RPMI7951 (cell line): ENCODE results near the gene IDH3A. TPM values are rescaled to one million over a fixed set of nuclear protein-coding genes. Genes with fewer than 3 reads are reported as not detected.

Source experiments
- DNase-seq: peaks from one replicate; pipeline ENCODE4 v3.0.0-alpha.2; 2012; ENCODE audit warnings: low read depth
- total RNA-seq: library from RNA; depleted of rRNA; stranded (reverse); fragments of >200 nt; shearing (Covaris generic); gene quantifications from 2 replicates; pipeline ENCODE4 v1.2.3, GENCODE V29; 2014

Gene IDH3A
- total RNA-seq, 1 experiment from 2014 or later = 54.9 TPM

GRCh38 chr15:78203346-78204225 lies 54.4 kb downstream of the IDH3A start:
- DNase-seq = no peak

DNA sequence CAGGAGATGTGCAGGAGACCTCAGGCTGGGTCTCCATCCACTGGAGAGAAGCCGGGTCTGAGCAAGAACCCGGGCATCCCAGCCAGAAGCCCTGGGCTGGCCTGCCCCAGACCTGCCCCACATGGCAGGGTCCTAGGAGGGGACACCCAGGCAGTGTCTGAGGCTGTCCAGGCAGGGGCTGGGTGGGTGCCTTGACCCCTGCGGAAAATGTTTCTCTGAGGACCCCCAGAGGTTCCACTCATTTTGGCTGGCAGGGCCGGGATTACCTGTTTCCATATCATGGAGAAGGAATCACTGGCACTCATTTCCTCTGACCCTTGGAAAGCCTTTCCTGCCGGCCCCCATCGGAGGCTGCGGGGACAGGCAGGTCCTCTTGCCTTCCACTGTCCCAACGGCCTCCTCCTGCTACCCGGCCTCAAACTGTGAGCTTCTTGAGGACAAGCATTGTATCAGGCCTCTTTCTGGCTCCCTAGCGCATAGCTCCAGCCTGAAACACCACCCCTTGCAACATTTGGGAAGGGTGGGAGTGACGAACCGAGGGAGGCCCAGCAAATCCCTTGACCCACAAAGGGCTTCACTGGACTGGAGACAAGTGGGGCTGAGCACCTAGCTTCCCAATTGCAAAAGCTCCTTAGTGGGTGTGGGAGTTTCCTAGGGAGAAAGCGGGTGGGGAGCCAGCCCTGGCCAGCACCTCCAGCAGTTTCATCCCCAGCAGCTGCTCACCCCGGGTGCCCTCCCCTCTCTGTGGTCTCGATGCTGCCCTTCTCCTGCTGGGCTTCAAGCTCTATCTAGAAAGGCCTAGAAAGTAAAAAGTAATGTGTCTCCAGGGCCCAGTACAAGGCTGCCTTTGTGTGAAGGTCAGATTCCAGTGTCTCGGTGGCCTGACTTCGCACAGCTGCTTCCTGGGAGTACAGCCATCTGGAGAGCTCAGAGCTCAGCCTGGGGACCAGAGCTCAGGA lies 55.5 kb downstream of the IDH3A start:
- DNase-seq = peak; percentile 63

DNA sequence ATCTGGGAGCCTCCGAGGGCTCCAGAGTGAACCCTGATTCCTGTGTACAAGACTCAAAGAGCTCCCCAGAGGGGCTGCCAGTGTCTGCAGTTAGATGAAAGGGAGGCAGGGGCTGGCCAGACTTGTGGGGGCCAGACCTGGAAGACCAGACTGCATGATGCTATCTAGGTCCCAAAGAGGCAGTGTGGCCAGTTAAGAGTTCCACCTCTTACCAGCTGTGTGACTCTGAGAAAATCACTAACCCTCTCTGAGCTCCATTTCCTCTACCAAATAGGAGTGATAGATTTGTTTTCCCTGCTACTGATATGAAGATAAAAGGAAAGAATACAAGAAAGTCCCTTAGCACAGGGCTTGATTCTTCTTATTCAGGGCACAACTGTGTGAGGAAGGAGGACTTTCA lies 56.2 kb downstream of the IDH3A start:
- DNase-seq = no peak

DNA sequence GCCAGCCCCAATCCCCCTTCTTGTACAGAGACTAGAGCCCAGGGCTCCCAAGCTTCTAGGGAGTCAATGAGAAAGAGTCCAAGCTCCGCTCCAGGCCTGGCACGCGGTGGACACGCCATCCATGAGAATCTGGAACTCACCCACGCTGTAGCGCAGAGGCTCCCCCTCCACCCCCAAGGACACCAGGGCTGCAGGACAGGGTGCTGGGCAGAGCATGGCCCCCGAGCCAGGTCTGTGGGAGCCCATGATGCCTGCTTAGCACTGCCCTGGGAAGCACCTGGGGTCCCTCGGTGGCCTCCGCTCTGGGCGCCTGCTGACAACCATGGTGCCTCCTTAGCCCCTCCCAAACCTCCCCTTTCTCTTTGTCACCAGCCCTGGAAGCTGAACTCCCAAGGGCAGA lies 56.7 kb downstream of the IDH3A start:
- DNase-seq = no peak

DNA sequence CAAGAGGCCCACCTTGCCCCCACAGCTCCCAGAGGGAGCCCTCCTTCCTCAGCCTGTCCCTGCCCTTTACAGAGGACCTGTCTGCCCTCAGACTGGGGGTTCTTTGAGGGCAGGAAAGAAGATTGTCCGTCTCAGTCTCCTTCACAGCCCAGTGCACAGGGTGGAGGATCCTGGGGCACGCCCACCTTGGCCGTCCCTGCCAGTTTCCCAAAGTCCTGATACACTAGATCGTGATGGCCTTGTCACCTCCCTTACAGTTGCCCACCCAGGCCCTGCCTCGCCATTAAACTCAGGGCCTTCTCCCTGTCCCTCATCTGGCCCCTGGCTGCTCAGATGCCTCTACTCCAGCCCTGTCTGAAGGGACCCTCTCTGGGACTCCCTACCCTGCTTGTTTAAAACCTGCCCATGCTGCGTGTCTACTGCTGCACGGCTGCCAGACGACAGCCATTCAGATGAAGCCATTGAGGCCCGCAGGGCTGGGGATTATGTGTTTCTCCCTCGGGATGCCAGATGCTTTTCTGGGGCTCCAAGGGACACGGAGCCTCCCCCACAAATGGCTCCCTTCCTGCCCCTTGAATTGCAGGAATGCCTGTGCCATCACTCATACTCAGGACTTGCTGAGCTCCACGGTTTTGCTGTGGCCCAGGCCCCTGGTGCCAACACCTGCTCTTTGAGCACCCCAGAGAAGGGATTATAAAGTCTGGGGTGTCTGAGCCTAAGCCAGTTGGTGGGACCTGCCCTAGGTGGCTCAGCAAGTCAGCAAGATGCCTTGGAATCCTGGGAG lies 57.4 kb downstream of the IDH3A start:
- DNase-seq = peak; percentile 52

DNA sequence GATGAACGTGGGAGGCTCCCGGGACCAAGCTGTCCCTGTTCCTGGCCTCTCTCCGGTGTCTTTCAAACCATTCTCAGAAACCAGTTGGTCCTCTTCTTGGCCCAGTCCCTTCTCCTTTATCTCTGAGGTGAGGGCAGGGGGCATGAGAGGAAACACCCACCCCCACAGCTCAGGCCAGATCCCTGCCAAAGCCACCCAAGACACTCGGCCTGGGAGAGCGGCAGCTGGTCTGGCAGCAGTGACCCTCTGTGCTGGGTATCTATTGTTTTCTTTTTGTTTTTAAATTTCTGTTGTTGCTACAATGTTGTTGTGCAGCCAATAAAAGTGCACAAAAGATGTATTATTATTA lies 57.9 kb downstream of the IDH3A start:
- DNase-seq = no peak

DNA sequence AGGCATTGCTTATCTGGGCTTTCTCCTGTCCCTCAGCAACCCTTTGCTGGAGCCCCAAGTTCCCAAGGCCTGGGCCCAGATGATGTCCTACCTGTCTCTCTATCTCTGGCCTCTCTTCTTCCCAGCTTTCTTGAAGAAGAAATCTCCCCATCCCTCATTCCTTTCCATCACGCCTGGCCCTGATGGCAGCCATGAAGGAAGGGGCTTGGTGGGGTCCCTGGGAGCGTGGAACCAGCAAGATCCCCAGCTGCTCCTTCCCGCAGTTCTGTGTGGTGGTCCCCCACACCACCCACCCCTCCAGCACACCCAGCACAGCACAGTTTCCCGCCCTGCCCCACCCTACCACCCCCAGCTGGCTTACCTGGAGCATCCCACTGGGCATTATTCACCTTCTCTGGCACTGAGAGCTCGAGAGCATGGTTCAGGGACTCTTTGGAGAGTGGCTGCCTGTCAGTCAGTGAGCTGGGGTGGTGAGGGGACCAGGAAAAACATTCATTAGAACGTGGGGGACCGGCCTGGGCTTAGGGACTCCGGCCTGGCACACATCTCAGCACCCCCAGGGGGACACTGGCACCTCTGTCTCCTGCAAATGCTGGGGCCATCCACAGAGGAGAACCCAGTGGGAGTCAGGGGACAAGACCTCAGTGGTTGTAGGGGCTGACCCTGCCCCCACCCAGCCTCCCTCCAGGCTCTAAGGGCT lies 58.6 kb downstream of the IDH3A start:
- no peak for DNase-seq

DNA sequence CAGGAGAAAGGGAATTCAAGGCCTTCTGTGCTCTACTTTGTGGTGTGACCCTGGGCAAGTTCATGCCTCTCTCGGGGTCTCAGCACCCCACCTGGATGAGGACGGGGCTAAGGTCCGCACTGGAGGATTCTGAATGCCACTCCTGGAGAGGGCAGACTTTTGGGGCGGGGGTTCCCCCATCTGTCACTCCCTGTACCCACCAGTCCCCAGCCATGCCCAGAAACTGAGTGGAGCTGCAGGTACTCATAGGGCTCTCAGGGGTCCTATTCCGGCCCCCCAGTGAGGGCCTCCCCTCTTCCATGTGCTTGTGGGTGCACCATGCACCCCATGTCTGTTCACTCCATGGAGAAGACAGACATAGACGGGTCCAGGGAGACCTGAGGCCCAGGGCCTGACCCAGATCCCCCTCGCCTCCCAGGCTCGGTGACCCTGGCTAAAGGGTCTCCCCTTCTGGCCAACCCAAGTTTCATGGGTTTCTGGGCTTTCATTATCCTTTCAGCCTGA lies 59.2 kb downstream of the IDH3A start:
- DNase-seq = no peak

DNA sequence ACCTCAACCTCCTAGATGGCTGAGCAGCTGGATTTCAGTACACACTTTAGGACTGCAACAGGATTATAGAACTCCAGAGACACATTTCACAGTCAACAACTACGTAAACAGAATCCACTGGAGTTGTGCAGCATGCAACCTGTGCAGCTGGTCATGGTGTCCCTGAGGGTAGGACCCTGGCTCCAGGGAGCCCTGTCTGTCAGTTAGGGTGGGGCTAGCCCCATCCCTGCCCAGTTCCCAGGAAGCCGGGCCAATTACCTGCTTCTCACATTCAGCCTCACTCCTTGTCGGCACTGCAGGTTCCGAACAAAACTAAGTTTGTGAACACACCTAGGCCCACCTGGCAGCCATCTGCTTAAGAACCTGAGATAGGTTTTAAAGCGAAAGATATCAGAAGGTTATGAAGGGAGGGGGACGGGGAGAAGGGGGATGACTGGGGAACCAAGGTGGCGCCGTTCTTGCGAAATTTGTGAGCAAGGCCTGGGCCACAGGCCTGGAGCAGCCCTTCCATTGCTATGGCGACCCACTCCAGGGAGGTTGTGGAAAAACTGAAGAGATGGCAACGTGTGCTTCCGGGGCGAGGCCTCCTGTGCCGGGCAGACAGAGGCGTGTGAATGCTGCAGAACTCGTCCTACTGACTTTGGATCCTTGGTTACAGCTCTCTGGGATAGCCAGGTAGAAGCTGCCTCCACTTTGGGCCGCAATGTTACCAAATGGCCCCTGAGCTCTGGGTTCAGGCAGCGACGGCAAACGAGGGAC lies 59.9 kb downstream of the IDH3A start:
- no peak for DNase-seq

GRCh38 chr15:78209646-78210348 lies 60.6 kb downstream of the IDH3A start:
- DNase-seq = no peak

GRCh38 chr15:78210349-78210717 lies 61.2 kb downstream of the IDH3A start:
- DNase-seq = no peak

DNA sequence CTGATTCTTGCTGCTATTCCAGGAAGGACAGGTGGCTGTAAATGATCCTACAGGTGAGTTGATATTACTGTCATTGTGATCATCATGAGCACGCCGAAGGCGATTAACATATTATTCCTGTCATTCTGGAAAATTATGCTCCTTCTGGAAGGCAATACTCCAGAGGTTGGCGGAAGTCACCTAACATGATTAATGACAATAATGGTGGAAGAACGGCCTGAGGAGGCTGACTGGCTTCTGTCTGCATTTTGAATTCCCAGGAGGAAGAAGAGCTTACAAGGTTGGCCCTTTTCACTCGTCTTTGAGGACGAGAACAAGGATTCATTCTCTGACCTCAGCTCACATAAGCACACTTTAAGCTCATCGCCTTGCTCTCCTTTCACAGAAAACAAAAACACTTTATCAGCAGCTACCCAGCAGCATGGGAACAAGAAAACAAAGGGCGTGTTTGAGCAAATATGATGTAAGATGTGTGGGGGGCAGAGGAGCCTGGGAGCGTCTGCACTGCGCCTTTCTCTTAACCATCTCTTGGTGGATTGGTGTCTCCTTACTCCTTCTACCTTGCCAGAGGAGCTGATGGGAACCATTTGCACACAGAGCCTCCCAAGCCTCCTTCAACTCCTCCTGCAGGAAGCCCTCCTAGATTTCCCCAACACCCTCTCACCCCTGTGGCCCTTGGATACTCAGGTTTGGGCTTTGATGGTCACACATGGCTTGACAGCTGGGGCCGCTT lies 62.2 kb downstream of the IDH3A start:
- DNase-seq = no peak

GRCh38 chr15:78212008-78212407 lies 62.8 kb downstream of the IDH3A start:
- no peak for DNase-seq

GRCh38 chr15:78212546-78213424 lies 63.6 kb downstream of the IDH3A start:
- DNase-seq = peak; percentile 94

DNA sequence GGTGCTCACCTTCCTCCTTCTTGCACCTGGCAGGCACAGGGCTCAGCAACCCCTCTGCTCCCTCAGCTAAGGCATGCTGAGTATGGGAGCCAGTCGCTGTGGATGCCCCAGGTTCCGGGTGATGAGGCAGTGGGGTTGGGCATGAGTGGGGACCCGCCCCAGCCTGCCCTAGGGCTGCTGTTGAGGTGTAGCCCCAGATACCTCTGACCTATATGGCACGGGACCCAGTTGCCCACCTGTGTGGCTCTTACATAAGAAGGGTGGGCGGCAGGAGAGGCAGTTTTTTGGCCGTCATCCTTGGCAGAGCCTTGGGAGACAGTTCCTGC lies 64.2 kb downstream of the IDH3A start:
- no peak for DNase-seq

DNA sequence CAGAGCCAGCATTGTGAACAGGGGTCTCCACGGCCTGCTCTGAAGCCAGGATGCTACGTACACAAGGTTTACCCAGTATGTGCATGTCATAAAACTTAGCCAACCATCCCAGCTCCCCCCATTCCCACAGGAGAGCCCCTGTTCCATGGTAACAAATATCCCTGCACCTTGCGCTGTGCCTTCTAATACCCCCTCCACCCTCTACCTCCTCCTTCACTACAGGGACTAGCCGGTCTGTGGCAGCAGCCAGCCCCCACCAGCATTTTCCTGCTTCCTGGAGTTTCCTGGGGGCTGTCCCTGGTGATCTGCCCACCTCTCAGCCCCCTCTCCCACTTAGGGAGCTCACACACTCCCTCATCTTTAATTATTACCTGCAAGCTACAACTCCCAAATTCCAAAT lies 64.8 kb downstream of the IDH3A start:
- no peak for DNase-seq

DNA sequence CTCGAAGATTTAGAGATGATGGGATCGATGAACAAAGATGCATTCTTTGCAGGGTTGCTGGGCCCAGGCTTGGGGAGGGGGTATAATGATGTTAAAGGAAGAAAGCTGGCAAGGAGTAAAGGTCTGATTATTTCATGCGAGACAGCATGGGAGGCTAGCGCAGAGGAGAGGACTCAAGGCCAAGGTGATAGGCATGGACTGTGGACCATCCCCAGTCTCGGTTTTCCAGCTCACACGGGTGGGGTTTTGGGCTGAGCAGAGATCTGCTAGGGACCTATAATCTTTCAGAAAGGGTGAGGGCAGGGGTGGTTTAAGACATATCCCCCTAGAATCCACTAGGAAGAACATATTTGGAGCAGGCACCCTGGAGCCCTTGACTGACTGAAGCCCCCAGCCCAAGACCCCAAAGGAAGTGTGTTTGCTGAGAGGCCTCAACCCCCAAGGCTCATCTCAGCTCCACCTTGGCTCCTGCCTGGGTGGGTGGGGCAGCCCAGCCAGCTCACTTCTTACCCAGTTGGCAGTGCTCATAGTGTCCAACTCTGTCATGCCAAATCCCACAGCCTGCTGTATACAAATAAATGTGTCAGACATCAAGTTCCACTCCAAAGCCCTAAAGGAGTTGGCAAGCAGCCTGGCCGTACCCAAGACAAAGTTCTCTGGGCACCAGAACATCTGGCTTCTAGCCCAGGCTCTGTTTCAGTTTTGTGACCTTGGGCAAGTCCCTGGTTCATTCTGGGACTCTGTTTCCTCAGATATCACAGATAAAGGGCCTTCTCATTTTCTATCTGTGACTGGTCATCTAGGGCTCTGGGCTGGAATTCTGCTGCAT lies 67.3 kb downstream of the IDH3A start:
- DNase-seq = peak; percentile 92
